ENCODE results near the gene DIP2A.

Gene DIP2A

GRCh38 chr21:46489162-46489663 is 30.5 kb downstream of the DIP2A start:
- Histone ChIP-seq H3K4me2 (ENCODE audit: low read length) (no peak overlapping the region), H3K36me3 (ENCODE audit: control insufficient read depth, low read length) (peaks cover 15% of the 10 kb centered on the region), H3K4me1 (ENCODE audit: control insufficient read depth, low read length) (no peaks in the 10 kb centered on the region), H3K27ac (ENCODE audit: low read depth, low read length) (no peak overlapping the region), H3F3A (ENCODE audit: control insufficient read depth, insufficient read depth) (no peaks in the 10 kb centered on the region), H3K9me3 (ENCODE audit: control insufficient read depth, insufficient read depth, low read length) (no peaks in the 10 kb centered on the region), H3K27me3 (ENCODE audit: control insufficient read depth, low read length) (no peaks in the 10 kb centered on the region), H4K20me1 (ENCODE audit: control insufficient read depth, insufficient read depth, low read depth, low read length) (no peaks in the 10 kb centered on the region), H3K79me2 (ENCODE audit: control insufficient read depth, low read length) (no peaks in the 10 kb centered on the region), H3K4me3 (ENCODE audit: low read length) (no peak overlapping the region), H3K9me2 (replicated peaks; ENCODE audit: control insufficient read depth, low read length) (no peaks in the 10 kb centered on the region)
- TF ChIP-seq EZH2phosphoT487 (IDR thresholded peaks at IDR 0.05; ENCODE audit: borderline replicate concordance, low read length), result no peak
- no peak for TF ChIP-seq CTCF (IDR thresholded peaks at IDR 0.05; ENCODE audit: low read depth, low read length, poor library complexity, severe bottlenecking)

- Histone ChIP-seq H3K4me3 (ENCODE audit: low read length) (no peak overlapping the region), H3K4me2 (ENCODE audit: low read length) (no peak overlapping the region), H3K9me3 (ENCODE audit: control insufficient read depth, insufficient read depth, low read length) (no peaks in the 10 kb centered on the region), H3K79me2 (ENCODE audit: control insufficient read depth, low read length) (no peaks in the 10 kb centered on the region), H3F3A (ENCODE audit: control insufficient read depth, insufficient read depth) (no peaks in the 10 kb centered on the region), H4K20me1 (ENCODE audit: control insufficient read depth, insufficient read depth, low read depth, low read length) (no peaks in the 10 kb centered on the region), H3K27ac (ENCODE audit: low read depth, low read length) (no peak overlapping the region), H3K36me3 (ENCODE audit: control insufficient read depth, low read length) (peaks cover 18% of the 10 kb centered on the region), H3K4me1 (ENCODE audit: control insufficient read depth, low read length) (no peaks in the 10 kb centered on the region), H3K27me3 (ENCODE audit: control insufficient read depth, low read length) (no peaks in the 10 kb centered on the region), H3K9me2 (replicated peaks; ENCODE audit: control insufficient read depth, low read length) (no peaks in the 10 kb centered on the region)
- TF ChIP-seq CTCF (IDR thresholded peaks at IDR 0.05; ENCODE audit: low read depth, low read length, poor library complexity, severe bottlenecking) (no peak), EZH2phosphoT487 (IDR thresholded peaks at IDR 0.05; ENCODE audit: borderline replicate concordance, low read length) (no peak)
These were observed 31.1 kb downstream of the DIP2A start for GRCh38 chr21:46489800-46490199.

GRCh38 chr21:46491553-46491952 is 32.9 kb downstream of the DIP2A start:
- no peaks in the 10 kb centered on the region for H3K9me2 ChIP-seq (replicated peaks; ENCODE audit: control insufficient read depth, low read length)
- no peaks in the 10 kb centered on the region for H3K4me1 ChIP-seq (ENCODE audit: control insufficient read depth, low read length)
- H4K20me1 ChIP-seq (ENCODE audit: control insufficient read depth, insufficient read depth, low read depth, low read length), result no peaks in the 10 kb centered on the region
- no peaks in the 10 kb centered on the region for H3K79me2 ChIP-seq (ENCODE audit: control insufficient read depth, low read length)
- no peaks in the 10 kb centered on the region for H3K9me3 ChIP-seq (ENCODE audit: control insufficient read depth, insufficient read depth, low read length)
- no peak overlapping the region for H3K4me3 ChIP-seq (ENCODE audit: low read length)
- H3K27me3 ChIP-seq (ENCODE audit: control insufficient read depth, low read length), result no peaks in the 10 kb centered on the region
- peaks cover 14% of the 10 kb centered on the region for H3K36me3 ChIP-seq (ENCODE audit: control insufficient read depth, low read length)
- TF ChIP-seq CTCF (IDR thresholded peaks at IDR 0.05; ENCODE audit: low read depth, low read length, poor library complexity, severe bottlenecking) (no peak), EZH2phosphoT487 (IDR thresholded peaks at IDR 0.05; ENCODE audit: borderline replicate concordance, low read length) (no peak)
- no peak overlapping the region for H3K27ac ChIP-seq (ENCODE audit: low read depth, low read length)
- H3F3A ChIP-seq (ENCODE audit: control insufficient read depth, insufficient read depth), result no peaks in the 10 kb centered on the region
- H3K4me2 ChIP-seq (ENCODE audit: low read length), result no peak overlapping the region
